Measurements from ENCODE around the gene PLEKHA4. TPM values are rescaled to one million over a fixed set of nuclear protein-coding genes. Genes with fewer than 3 reads are reported as not detected.

Gene PLEKHA4
- total and polyA plus RNA-seq, 9 of the 15 experiments (the other 6 are each of a cell fraction or from before 2014, with no cell fraction given) = 0.07 to 30.8 (median 11.4) TPM

DNA sequence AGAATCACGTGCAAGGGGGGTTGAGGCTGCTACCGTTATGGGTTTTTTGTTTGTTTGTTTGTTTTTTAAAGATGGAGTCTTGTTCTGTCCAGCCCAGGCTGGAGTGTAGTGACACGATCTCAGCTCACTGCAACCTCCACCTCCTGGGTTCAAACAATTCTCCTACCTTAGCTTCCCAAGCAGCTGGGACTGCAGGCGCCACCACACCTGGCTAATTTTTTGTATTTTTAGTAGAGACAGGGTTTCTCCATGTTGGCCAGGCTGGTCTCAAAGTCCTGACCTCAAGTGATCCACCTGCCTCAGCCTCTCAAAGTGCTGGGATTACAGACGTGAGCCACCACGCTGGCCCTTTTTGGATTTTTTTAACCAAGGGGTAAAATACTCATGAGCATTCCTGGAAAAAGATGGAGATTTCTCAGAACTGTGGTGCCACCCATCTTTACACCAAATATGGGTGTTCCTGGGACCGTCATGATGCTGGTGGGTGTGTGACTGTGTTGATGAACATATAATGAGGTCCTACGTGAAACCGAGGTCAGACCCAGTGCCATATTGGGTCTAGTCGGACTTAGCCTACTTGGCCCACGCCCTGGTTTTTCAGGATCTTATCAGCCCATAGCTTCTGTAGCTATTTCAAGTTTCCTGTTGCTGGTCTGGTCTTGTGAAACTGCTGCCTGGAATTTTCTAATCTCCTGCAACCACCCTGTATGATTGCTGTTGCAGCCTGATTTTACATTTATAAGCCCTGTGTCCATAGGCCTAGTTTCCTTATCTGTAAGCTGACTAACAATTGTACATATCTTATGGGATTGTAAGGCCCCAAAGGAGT, 10.0 kb upstream of the PLEKHA4 start (continued):
- TF ChIP-seq, protein P1, sequence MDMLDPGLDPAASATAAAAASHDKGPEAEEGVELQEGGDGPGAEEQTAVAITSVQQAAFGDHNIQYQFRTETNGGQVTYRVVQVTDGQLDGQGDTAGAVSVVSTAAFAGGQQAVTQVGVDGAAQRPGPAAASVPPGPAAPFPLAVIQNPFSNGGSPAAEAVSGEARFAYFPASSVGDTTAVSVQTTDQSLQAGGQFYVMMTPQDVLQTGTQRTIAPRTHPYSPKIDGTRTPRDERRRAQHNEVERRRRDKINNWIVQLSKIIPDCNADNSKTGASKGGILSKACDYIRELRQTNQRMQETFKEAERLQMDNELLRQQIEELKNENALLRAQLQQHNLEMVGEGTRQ (CRISPR knock-in tag; IDR thresholded peaks at IDR 0.05) = no peak
- TF ChIP-seq RFX5 (IDR thresholded peaks at IDR 0.05; ENCODE audit: low read depth, low read length) = peak; percentile 46; the same call in 1 of the 2 replicates
- TF ChIP-seq PCBP2 (IDR thresholded peaks at IDR 0.05; ENCODE audit: low read depth, low read length, poor library complexity, severe bottlenecking) = no peak
- no peak for TF ChIP-seq RBM14 (IDR thresholded peaks at IDR 0.05; ENCODE audit: borderline replicate concordance, insufficient read depth, low read depth, low read length)
- 0 out of 2 replicates have a peak, but pooled peaks have one; percentile 55 for TF ChIP-seq TAF7 (tag; IDR thresholded peaks at IDR 0.05)
- TF ChIP-seq, protein P2, sequence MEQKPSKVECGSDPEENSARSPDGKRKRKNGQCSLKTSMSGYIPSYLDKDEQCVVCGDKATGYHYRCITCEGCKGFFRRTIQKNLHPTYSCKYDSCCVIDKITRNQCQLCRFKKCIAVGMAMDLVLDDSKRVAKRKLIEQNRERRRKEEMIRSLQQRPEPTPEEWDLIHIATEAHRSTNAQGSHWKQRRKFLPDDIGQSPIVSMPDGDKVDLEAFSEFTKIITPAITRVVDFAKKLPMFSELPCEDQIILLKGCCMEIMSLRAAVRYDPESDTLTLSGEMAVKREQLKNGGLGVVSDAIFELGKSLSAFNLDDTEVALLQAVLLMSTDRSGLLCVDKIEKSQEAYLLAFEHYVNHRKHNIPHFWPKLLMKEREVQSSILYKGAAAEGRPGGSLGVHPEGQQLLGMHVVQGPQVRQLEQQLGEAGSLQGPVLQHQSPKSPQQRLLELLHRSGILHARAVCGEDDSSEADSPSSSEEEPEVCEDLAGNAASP (IDR thresholded peaks at IDR 0.05) = no peak
- peak; percentile 69 for TF ChIP-seq NUFIP1 (IDR thresholded peaks at IDR 0.05; ENCODE audit: partially characterized antibody)
- no peak for TF ChIP-seq RBM22 (IDR thresholded peaks at IDR 0.05; ENCODE audit: low read depth, low read length, poor library complexity, severe bottlenecking)
- peak; percentile 81; the same call in 1 of the 2 replicates for TF ChIP-seq FOXP1 (CRISPR knock-in tag; IDR thresholded peaks at IDR 0.05)
- peak; percentile 99 for TF ChIP-seq NCOR1 (IDR thresholded peaks at IDR 0.05)
- TF ChIP-seq, protein P3, sequence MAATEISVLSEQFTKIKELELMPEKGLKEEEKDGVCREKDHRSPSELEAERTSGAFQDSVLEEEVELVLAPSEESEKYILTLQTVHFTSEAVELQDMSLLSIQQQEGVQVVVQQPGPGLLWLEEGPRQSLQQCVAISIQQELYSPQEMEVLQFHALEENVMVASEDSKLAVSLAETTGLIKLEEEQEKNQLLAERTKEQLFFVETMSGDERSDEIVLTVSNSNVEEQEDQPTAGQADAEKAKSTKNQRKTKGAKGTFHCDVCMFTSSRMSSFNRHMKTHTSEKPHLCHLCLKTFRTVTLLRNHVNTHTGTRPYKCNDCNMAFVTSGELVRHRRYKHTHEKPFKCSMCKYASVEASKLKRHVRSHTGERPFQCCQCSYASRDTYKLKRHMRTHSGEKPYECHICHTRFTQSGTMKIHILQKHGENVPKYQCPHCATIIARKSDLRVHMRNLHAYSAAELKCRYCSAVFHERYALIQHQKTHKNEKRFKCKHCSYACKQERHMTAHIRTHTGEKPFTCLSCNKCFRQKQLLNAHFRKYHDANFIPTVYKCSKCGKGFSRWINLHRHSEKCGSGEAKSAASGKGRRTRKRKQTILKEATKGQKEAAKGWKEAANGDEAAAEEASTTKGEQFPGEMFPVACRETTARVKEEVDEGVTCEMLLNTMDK (IDR thresholded peaks at IDR 0.05; ENCODE audit: borderline replicate concordance, insufficient read depth, low read depth, low read length, poor library complexity, severe bottlenecking) = no peak
- peak; percentile 66 for TF ChIP-seq KDM5B (IDR thresholded peaks at IDR 0.05; ENCODE audit: insufficient replicate concordance, low read depth, low read length)
- TF ChIP-seq, protein P4, sequence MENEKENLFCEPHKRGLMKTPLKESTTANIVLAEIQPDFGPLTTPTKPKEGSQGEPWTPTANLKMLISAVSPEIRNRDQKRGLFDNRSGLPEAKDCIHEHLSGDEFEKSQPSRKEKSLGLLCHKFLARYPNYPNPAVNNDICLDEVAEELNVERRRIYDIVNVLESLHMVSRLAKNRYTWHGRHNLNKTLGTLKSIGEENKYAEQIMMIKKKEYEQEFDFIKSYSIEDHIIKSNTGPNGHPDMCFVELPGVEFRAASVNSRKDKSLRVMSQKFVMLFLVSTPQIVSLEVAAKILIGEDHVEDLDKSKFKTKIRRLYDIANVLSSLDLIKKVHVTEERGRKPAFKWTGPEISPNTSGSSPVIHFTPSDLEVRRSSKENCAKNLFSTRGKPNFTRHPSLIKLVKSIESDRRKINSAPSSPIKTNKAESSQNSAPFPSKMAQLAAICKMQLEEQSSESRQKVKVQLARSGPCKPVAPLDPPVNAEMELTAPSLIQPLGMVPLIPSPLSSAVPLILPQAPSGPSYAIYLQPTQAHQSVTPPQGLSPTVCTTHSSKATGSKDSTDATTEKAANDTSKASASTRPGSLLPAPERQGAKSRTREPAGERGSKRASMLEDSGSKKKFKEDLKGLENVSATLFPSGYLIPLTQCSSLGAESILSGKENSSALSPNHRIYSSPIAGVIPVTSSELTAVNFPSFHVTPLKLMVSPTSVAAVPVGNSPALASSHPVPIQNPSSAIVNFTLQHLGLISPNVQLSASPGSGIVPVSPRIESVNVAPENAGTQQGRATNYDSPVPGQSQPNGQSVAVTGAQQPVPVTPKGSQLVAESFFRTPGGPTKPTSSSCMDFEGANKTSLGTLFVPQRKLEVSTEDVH (IDR thresholded peaks at IDR 0.05; ENCODE audit: low read depth, partially characterized antibody) = peak; percentile 69
- TF ChIP-seq ZNF75A (CRISPR knock-in tag; IDR thresholded peaks at IDR 0.05) = no peak
- no peak for TF ChIP-seq OTX1 (CRISPR knock-in tag; IDR thresholded peaks at IDR 0.05)
- peak; percentile 52; the same call in 1 of the 2 replicates for TF ChIP-seq RAD51 (IDR thresholded peaks at IDR 0.05; ENCODE audit: borderline replicate concordance, low read depth)
- TF ChIP-seq CBFA2T2 (conservative IDR thresholded peaks at IDR 0.05) = peak; percentile 99
